Fibroblast of skin of scalp (primary cell): ENCODE results near the gene SEC61A2. TPM values are rescaled to one million over a fixed set of nuclear protein-coding genes. Genes with fewer than 3 reads are reported as not detected.
"Not testable (repeated sequence)": the region's sequence is repeated elsewhere in the genome, so short reads cannot be mapped to it uniquely, and the experiment has no call there.

Experiments
- DNase-seq: peaks from one replicate; pipeline ENCODE4 v3.0.0-alpha.2; 2013
- polyA plus RNA-seq, 2 experiments: library from polyadenylated mRNA; unstranded; fragments of 120-200 nt; gene quantifications; one replicate each; pipeline ENCODE4 v1.2.1, GENCODE V29; 2013; ENCODE audit not compliant: insufficient read length in 2 of 2

Gene SEC61A2
- polyA plus RNA-seq (2013, experiment 1 of 2; ENCODE audit: insufficient read length) = 7.6 TPM
- 9.0 TPM for polyA plus RNA-seq (2013, experiment 2 of 2; ENCODE audit: insufficient read length)

DNA sequence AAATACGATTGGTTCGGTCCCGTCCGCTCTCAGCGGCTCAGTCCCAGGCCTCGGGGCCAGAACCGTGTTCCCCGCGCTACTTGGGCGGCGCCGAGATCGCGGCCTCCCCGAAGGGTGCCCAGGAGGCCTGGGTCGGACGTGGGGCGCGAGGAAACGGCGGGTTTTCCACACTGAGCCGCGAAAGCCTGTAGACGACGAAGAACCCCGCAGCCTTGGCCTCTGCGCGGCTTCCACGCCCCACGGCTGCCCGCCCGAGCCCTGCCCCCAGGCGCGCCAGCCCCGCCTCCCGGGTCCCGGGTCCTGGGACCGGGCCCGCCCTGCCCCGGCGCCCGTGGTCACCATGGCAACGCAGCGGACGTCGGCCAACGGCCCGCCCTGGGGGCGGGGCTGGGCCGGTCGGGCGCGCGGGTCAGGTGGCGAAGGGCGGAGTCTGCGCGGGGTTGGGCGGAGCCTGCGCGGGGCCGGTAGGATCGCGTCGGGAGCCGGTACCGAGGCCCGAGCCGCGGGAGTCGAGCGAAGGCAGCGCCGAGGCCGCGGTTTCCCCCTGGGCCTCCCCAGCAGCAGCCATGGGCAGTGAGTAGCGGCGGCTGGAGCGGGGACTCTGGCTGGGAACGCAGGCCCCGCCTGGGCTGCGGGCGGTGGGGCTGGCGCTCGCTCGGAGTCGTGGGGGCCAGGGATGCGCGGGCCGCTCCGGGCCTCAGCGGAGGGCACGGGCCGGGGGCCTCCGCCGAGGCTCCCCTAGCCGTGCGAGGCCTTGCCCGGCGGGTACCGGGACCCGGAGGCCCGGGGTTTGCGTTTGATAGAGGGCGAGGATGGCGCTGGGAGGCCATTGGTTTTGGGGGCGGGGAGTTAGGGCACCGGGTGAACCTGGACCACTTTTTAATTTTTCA is at the start of gene SEC61A2:
Gene SEC61A2, plus strand, starts transcription at position 456 of the 890 bp plus-strand sequence. Its CDS starts 111 bp downstream, at position 567.
- DNase-seq = peak; percentile 94

- no peak for DNase-seq
Measured at GRCh38 chr10:12081470-12081869, 48.0 kb upstream of the SEC61A2 start.

DNA sequence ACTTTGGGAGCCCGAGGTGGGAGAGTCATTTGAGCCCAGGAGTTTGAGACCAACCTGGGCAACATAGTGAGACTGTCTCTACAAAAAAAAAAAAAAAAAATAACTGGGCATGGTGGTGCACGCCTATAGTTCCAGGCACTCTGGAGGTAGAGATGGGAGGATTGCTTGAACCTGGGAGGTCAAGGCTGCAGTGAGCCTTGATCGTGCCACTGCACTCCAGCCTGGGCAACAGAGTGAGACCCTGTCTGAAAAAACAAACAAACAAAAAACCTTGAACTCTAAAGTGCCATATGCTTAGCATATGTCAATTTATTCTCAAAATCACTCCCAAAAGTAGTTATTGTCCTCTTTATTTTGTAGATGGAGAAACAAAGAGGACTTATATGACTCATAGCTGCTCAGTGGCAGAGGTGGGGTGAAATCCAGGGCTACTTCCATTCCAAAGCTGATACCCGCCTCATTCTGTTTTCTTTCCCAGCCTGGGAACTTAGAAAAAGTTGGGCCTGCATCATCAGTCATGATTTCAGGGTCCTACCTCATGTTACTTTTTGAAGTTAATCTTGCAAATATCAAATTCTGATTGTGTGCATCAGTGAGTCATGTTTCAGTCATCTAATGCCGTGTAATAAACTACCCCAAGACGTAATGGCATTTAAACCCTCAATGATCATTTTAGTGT is 47.5 kb upstream of the SEC61A2 start:
- DNase-seq = peak; percentile 19

- DNase-seq = no peak
Measured at GRCh38 chr10:12088919-12089318, 40.6 kb upstream of the SEC61A2 start.

DNA sequence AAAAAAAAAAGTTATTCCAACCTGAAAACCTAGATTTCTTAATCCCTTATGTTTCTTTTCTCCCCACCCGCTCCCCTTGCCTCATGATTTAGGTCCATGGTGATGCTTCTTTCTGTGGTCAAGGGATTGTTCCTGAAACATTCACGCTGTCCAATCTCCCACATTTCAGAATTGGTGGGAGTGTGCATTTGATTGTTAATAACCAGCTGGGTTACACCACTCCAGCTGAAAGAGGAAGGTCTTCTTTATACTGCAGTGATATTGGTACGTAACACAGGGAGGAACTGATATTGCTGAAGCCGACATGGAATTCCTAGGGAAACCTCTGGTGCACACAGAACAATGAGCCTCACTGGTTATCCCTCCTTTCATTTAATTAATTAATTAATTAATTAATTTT is 38.1 kb upstream of the SEC61A2 start:
- DNase-seq = no peak

DNA sequence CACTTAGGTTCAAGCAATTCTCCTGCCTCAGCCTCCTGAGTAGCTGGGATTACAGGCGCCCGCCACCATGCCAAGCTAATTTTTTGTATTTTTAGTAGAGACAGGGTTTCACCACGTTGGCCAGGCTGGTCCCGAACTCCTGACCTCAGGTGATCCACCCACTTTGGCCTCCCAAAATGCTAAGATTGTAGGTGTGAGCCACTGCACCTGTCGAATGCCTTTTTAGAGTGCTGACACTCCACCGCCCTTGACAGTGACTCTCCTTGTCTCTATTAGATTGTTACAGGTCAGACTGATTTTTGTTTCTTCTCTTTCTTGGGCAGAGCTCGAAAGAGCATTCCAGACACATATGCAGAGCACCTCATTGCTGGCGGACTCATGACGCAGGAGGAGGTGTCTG is 32.1 kb upstream of the SEC61A2 start:
- DNase-seq = not testable (repeated sequence)

DNA sequence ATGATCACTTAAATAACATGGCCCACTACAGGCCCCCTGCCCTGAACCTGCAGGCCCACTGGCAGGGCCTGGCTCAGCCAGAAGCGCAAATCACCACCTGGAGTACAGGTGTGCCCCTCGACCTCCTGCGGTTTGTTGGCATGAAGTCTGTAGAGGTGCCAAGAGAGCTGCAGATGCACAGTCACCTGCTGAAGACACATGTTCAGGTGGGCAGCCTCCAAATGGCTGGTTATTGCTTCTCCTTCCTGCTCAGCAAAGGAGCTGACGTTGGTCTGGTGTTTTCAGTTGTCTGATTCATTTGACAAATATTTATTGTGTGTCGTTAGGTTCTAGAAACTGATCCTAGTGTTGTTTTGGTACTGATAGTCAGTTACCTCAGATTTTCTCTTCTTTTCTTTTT is 31.7 kb upstream of the SEC61A2 start:
- no peak for DNase-seq

GRCh38 chr10:12098966-12099365 is 30.5 kb upstream of the SEC61A2 start:
- DNase-seq = no peak

- no peak for DNase-seq
Measured at GRCh38 chr10:12103802-12104201, 25.7 kb upstream of the SEC61A2 start.

DNA sequence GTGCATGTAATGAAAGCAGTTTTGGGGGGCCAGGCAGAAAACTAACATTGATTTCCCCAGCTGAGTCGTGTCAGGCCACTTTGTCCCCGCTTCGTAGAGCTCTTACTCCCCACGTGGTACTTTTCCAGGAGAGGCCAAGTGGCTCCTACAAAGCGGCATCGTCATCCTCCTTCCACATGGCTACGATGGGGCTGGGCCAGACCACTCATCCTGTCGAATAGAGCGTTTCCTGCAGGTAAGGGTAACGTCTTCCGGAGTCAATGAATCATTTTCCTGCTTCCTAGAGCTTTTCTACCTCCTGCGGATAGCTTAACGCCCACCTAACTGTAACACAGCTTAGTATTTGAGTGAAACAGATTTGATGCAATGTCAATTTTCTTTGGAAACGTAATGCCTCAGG is 21.7 kb upstream of the SEC61A2 start:
- DNase-seq = no peak

- no peak for DNase-seq
Measured at GRCh38 chr10:12109286-12109685, 20.2 kb upstream of the SEC61A2 start.

DNA sequence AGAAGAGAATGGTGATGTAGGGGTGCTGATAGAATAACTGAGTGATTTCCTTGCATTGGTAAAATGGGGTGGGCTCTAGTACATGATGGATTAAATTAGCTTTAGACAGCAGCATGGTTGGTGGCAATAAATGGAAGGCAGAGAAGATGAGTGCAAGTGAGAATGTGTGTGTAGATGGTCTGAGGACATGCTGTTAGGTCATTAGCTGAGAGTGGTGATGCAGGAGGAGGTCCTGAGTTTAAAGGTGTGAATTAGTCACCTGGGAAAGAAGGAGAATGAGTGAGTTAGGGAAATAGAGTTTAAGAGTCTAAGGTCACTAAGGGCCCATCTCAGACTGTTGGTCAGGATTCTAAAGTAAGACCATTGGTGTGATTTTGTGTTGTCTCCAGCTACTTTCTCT is 17.9 kb upstream of the SEC61A2 start:
- no peak for DNase-seq

GRCh38 chr10:12113627-12114026 is 15.8 kb upstream of the SEC61A2 start:
- DNase-seq = no peak

- no peak for DNase-seq
Measured at GRCh38 chr10:12121673-12122072, 7.8 kb upstream of the SEC61A2 start.

DNA sequence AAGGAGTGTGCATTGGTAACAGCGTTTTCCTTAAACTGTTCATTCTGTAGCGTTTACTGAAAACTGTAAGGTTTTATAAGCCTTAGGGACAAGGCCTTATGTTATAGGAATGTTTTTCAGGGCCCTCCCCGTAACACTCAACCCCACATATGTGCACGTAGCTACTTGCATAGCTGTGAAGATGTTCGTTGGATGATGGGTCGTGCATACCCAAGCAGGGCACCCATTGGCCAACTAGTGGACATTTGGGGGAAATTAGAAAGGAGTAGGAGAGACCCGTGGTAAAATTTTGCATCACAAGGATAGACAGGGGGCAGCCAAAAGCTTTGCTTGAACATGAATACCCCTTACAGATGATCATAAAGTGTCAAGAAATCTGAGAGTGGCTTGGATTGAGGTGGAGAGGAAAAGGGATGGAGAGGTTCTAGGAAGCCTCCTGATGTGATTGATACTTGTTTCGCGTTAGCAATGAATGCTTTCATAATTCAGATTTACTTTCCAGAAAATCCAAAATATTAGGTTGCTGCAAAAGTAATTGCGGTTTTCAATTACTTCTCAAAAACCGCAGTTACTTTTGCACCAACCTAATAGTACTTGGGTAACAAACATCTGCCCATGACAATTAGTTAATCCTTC is 878 bp downstream of the SEC61A2 start:
- DNase-seq = peak; percentile 81

DNA sequence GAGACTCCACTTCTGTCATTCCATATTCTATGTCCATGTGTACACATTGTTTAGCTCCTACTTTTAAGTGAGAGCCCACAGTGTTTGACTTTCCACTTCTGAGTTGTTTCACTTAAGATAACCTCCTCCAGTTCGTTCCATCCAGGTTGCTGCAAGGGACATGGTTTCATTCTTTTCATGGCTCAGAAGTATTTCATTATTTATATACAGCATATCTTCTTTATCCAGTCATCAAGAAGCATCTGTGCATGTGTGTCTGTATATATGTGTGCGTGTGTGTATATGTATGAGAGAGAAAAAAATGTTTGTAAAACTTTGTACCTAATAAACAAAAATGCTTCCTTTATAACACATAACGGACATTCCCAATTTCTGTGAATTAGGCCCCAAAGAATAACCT is 6.2 kb downstream of the SEC61A2 start:
- no peak for DNase-seq

- no peak for DNase-seq
Measured at GRCh38 chr10:12140038-12140437, 10.6 kb downstream of the SEC61A2 start.

DNA sequence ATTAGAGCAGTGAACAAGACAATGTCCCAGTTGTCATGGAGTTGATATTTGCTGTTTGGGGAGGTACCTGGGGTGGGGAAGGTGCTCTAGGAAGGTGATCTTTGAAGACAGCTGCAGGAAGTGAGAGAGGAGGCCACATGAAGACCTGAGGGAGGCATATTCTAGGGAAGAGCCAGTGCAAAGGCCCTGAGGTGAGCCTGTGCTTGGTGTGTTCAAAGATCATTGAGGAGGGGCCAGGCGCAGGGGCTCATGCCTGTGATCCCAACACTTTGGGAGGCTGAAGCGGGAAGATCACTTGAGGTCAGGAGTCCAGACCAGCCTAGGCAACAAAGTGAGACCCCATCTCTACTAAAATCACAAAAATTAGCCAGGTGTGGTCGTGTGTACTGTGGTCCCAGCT is 15.1 kb downstream of the SEC61A2 start:
- no peak for DNase-seq

DNA sequence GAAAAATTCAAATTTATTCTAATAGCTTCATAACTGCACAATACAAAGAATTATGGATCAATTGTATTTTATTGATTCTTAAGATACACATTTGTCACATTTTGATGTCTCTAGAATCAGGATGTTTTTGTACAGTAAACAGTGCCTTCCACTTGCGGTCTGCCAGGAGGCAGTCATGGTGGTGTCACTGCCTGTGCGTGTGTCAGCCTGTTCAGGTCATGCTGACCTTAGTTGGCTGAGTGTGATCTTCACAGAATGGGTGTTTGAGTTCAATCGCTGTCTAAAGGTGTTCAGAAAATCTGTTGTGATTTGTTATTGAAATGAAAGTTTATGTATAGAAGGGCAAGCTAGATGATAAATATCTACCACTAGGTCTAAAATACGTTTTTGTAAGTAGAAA is 20.7 kb downstream of the SEC61A2 start:
- no peak for DNase-seq

DNA sequence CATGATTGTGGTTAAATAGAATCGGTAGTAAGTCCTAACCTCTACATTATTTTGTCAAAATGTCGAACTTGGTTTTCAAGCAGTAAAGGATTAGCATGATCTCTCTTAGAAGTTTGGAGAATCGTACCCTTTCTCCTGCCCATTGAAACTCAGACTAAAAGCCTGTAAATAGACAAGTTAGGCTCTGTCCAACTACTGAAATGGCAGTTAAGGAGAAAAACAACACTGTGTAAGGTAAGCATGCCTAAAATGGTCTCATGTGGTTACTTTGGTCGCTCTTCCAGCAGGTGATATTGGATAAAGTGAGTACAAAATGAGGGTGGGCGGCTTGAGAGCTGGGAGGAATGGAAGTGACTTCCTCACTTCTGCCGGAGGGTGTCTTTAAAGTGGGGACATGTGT is 25.0 kb downstream of the SEC61A2 start:
- DNase-seq = no peak

DNA sequence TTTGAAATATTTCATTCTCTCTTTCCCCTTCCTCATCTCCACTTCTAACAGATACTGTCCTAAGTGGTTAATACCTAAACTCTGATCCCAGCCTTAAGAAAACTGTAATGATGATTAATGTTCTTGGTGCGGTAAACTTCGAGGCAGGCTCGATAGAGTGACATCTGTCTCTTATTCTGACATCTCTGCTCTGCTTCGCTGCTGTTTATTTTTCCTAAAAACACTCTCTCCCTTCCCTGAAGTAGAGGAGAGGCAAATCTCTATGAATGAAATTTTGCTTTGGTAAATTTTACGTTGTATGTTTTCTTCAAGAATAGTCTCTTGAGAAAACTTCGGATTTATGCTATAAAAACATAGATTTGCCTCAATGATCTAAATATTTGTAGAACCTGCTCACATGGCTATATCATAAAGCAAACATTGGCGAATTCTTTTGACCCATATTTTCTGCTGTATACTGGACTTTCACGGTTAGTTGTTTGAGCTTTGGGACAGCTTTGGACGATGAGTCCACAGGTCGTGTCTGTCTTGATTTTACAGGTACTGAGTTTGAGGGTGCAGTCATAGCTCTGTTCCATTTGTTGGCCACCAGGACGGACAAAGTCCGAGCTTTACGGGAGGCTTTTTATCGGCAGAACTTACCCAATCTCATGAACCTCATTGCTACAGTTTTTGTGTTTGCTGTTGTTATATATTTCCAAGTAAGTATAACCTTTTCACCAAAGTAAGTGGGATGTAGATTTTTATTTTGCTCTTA is 27.1 kb downstream of the SEC61A2 start:
- no peak for DNase-seq

- DNase-seq = no peak
Measured at GRCh38 chr10:12158111-12158510, 28.6 kb downstream of the SEC61A2 start.

DNA sequence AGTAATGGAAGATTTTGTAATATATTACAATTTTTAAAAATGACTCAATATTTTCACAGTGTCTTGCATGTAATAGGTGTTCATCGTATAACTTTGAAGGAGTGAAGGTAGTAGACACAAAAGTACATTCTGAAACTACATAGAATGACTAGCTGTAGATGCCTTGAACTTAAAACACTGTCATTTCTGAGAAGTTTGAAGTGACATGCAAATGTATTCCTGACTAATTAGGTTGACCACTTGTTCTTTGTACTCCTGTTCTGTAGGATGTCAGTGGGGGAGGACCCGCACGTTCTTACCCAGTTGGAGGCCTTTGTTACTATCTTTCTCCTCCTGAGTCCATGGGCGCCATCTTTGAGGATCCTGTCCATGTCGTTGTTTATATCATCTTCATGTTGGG is 31.2 kb downstream of the SEC61A2 start:
- no peak for DNase-seq
